ENCODE results near the gene BCL2L13. TPM values are rescaled to one million over a fixed set of nuclear protein-coding genes. Genes with fewer than 3 reads are reported as not detected.

Gene BCL2L13, protein sequence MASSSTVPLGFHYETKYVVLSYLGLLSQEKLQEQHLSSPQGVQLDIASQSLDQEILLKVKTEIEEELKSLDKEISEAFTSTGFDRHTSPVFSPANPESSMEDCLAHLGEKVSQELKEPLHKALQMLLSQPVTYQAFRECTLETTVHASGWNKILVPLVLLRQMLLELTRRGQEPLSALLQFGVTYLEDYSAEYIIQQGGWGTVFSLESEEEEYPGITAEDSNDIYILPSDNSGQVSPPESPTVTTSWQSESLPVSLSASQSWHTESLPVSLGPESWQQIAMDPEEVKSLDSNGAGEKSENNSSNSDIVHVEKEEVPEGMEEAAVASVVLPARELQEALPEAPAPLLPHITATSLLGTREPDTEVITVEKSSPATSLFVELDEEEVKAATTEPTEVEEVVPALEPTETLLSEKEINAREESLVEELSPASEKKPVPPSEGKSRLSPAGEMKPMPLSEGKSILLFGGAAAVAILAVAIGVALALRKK
- total RNA-seq, result 100 to 1,000 TPM in 1 of 4 donors, 10 to 100 TPM in 3; 46.0 to 103 (median 72.2) TPM

GRCh38 chr22:17638432-17639246 lies at the start of gene BCL2L13:
TSS of gene BCL2L13 (plus strand) at chr22:17638757. CDS start at chr22:17655712, 16,955 bp downstream.
- TF ChIP-seq POLR2A (IDR thresholded peaks at IDR 0.05) (peak; percentile 65 to 98), CTCF (IDR thresholded peaks at IDR 0.05) (peak in 1 of 6 experiments; percentile 4)
- H3K27me3 ChIP-seq, result no peaks in the 10 kb centered on the region
- H3K36me3 ChIP-seq, result no peaks in the 10 kb centered on the region
- DNase-seq, result peak; percentile 94
- peak within 1 kb of the TSS; percentile 56 to 79 (median 79) for H3K4me3 ChIP-seq (replicated peaks in 1 of 3)
- intact Hi-C loops (cut with DNase I), result no loop called here
- H3K4me1 ChIP-seq, result peaks cover 12 to 24% of the 10 kb centered on the region in 2 donors
- H3K27ac ChIP-seq, result peak within 1 kb of the TSS; percentile 92 to 99 (median 94)
- no peaks in the 10 kb centered on the region for H3K9me3 ChIP-seq
- 0 to 1% methylated on average over 41 to 56 of the region's 70 CpGs for WGBS, 2 donors

DNA sequence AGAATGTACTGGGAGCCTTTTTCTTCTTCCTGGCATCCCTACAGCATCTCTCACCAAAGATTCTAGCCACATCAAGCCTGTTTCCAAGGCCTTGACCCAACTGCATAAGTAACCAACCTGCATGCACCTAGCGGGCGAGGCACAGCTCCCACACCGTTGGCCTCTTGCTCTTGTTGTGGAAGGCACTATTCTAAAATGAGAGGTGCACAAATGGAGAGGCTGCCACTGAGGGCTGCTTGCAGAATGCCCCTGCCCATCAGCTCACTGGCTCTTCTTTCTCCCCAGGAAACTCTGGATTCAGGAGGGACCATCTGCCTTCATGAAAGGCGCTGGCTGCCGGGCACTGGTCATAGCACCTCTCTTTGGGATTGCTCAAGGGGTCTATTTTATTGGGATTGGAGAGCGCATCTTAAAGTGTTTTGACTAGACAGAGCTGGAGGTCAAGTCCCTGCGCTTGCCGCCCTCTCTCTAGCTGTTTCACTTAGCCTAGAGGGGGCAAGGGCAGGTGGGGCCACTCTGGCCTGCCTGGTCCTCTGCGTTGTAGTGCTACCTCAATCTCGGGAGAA lies 48.7 kb upstream of the BCL2L13 start:
- WGBS, 2 donors, result 89 to 92% methylated on average over 7 to 10 of the region's 10 CpGs
- Histone ChIP-seq H3K4me3 (replicated peaks in 1 of 3) (no peak overlapping the region), H3K27ac (no peak overlapping the region), H3K9me3 (no peaks in the 10 kb centered on the region), H3K36me3 (peaks cover 38 to 47% of the 10 kb centered on the region in 2 donors), H3K27me3 (no peaks in the 10 kb centered on the region), H3K4me1 (no peaks in the 10 kb centered on the region)
- no peak for DNase-seq
- TF ChIP-seq POLR2A (IDR thresholded peaks at IDR 0.05) (no peak), CTCF (IDR thresholded peaks at IDR 0.05) (no peak)
- intact Hi-C loops (cut with DNase I), result no loop called here

- 88 to 95% methylated on average over 5 of the region's 5 CpGs for WGBS, 2 donors
- H3K36me3 ChIP-seq, result peaks cover 45 to 54% of the 10 kb centered on the region in 2 donors
- H3K27ac ChIP-seq, result no peak overlapping the region
Observed at GRCh38 chr22:17590586-17590985, 48.0 kb upstream of the BCL2L13 start.

GRCh38 chr22:17592201-17592600 lies 46.4 kb upstream of the BCL2L13 start:
- no peaks in the 10 kb centered on the region for H3K9me3 ChIP-seq
- WGBS, 2 donors, result 84 to 89% methylated on average over 5 of the region's 5 CpGs
- peaks cover 58 to 68% of the 10 kb centered on the region in 2 donors for H3K36me3 ChIP-seq
- H3K27me3 ChIP-seq, result no peaks in the 10 kb centered on the region
- H3K4me1 ChIP-seq, result no peaks in the 10 kb centered on the region
- intact Hi-C loops (cut with DNase I), result no loop called here
- no peak overlapping the region for H3K4me3 ChIP-seq (replicated peaks in 1 of 3)
- DNase-seq, result no peak
- H3K27ac ChIP-seq, result no peak overlapping the region
- TF ChIP-seq POLR2A (IDR thresholded peaks at IDR 0.05) (no peak), CTCF (IDR thresholded peaks at IDR 0.05) (no peak)

More at GRCh38 chr22:17590586-17590985, 48.0 kb upstream of the BCL2L13 start:
- Histone ChIP-seq H3K27me3 (no peaks in the 10 kb centered on the region), H3K4me1 (no peaks in the 10 kb centered on the region), H3K4me3 (replicated peaks in 1 of 3) (no peak overlapping the region), H3K9me3 (no peaks in the 10 kb centered on the region)
- intact Hi-C loops (cut with DNase I), result no loop called here
- TF ChIP-seq CTCF (IDR thresholded peaks at IDR 0.05) (no peak), POLR2A (IDR thresholded peaks at IDR 0.05) (no peak)
- DNase-seq, result no peak

All from thyroid gland (tissue), 4 donors.